Measurements from ENCODE around the gene ONECUT3.

ONECUT3 gene

GRCh38 chr19:1739960-1740629, 13.2 kb upstream of the ONECUT3 start:
- H3K9ac ChIP-seq (ENCODE audit: low read depth, low read length, poor library complexity): no peak overlapping the region
- no peak overlapping the region for H2AFZ ChIP-seq (ENCODE audit: low read length)
- H2BK120ac ChIP-seq (ENCODE audit: low read depth, low read length): no peak overlapping the region
- H3K9me3 ChIP-seq (replicated peaks in 1 of 2; ENCODE audit: control insufficient read depth in 2 of 2, insufficient read depth in 1 of 2, low read depth in 1 of 2, low read length in 2 of 2): no peaks in the 10 kb centered on the region
- DNase-seq (ENCODE audit: low spot score): no peak
- H3K79me1 ChIP-seq (ENCODE audit: low read depth, low read length): no peaks in the 10 kb centered on the region
- H3K14ac ChIP-seq (ENCODE audit: low read length): no peak overlapping the region
- no peak overlapping the region for H3K4me3 ChIP-seq (ENCODE audit: low read length in 2 of 2)
- H3K18ac ChIP-seq (ENCODE audit: low read length): no peak overlapping the region
- no peak overlapping the region for H2BK5ac ChIP-seq (ENCODE audit: low read length)
- no peak overlapping the region for H2BK12ac ChIP-seq (ENCODE audit: low read length)
- WGBS, 2 donors (ENCODE audit: extremely low coverage in 2 of 2, insufficient read length in 2 of 2, insufficient replicate concordance in 1 of 2): no CpG with 5 or more reads among the region's 11 CpGs
- no peak overlapping the region for H4K91ac ChIP-seq (ENCODE audit: low read depth, low read length, poor library complexity)
- H3K27ac ChIP-seq (replicated peaks; ENCODE audit: low read length): no peak overlapping the region
- H3K4me2 ChIP-seq (ENCODE audit: insufficient read depth, low read length, poor library complexity, severe bottlenecking): no peak overlapping the region
- no peak overlapping the region for H3K4ac ChIP-seq (ENCODE audit: low read length)
- peak overlapping the region; percentile 83 for H2AK5ac ChIP-seq (ENCODE audit: low read depth, low read length)
- no peak overlapping the region for H4K8ac ChIP-seq (ENCODE audit: low read depth, low read length)
- H2BK15ac ChIP-seq (ENCODE audit: low read length): no peak overlapping the region
- H3K4me1 ChIP-seq (ENCODE audit: control insufficient read depth in 2 of 2, insufficient read depth in 1 of 2, low read depth in 1 of 2, low read length in 2 of 2): peaks cover 7 to 9% of the 10 kb centered on the region in 2 donors
- H3K23ac ChIP-seq (ENCODE audit: low read depth, low read length, poor library complexity): peak overlapping the region; percentile 60
- H3K27me3 ChIP-seq (ENCODE audit: control insufficient read depth in 3 of 3, insufficient read depth in 3 of 3, low read depth in 1 of 3, low read length in 3 of 3): peaks cover 1 to 45% (median 5%) of the 10 kb centered on the region in 3 experiments
- no peaks in the 10 kb centered on the region for H3K36me3 ChIP-seq (replicated peaks in 1 of 2; ENCODE audit: control insufficient read depth in 2 of 2, insufficient read depth in 2 of 2, low read length in 2 of 2)

- no peak overlapping the region for H4K8ac ChIP-seq (ENCODE audit: low read depth, low read length)
- H3K4ac ChIP-seq (ENCODE audit: low read length): no peak overlapping the region
- peaks cover 12 to 18% of the 10 kb centered on the region in 2 donors for H3K4me1 ChIP-seq (ENCODE audit: control insufficient read depth in 2 of 2, insufficient read depth in 1 of 2, low read depth in 1 of 2, low read length in 2 of 2)
- no peak overlapping the region for H3K14ac ChIP-seq (ENCODE audit: low read length)
- no CpG with 5 or more reads among the region's 34 CpGs for WGBS, 2 donors (ENCODE audit: extremely low coverage in 2 of 2, insufficient read length in 2 of 2, insufficient replicate concordance in 1 of 2)
- H2AK5ac ChIP-seq (ENCODE audit: low read depth, low read length): no peak overlapping the region
- H2BK12ac ChIP-seq (ENCODE audit: low read length): no peak overlapping the region
- no peaks in the 10 kb centered on the region for H3K79me1 ChIP-seq (ENCODE audit: low read depth, low read length)
- H2AFZ ChIP-seq (ENCODE audit: low read length): no peak overlapping the region
- no peak for DNase-seq (ENCODE audit: low spot score)
- peak overlapping the region; percentile 31 for H3K18ac ChIP-seq (ENCODE audit: low read length)
- no peak overlapping the region for H3K9ac ChIP-seq (ENCODE audit: low read depth, low read length, poor library complexity)
- H3K36me3 ChIP-seq (replicated peaks in 1 of 2; ENCODE audit: control insufficient read depth in 2 of 2, insufficient read depth in 2 of 2, low read length in 2 of 2): no peaks in the 10 kb centered on the region
- H3K4me3 ChIP-seq (ENCODE audit: low read length in 2 of 2): peak overlapping the region in 1 of 2 donors; percentile 12
- peaks cover 13 to 45% (median 31%) of the 10 kb centered on the region in 3 experiments for H3K27me3 ChIP-seq (ENCODE audit: control insufficient read depth in 3 of 3, insufficient read depth in 3 of 3, low read depth in 1 of 3, low read length in 3 of 3)
- H3K27ac ChIP-seq (replicated peaks; ENCODE audit: low read length): no peak overlapping the region
- no peak overlapping the region for H2BK120ac ChIP-seq (ENCODE audit: low read depth, low read length)
- no peak overlapping the region for H3K4me2 ChIP-seq (ENCODE audit: insufficient read depth, low read length, poor library complexity, severe bottlenecking)
- no peaks in the 10 kb centered on the region for H3K9me3 ChIP-seq (replicated peaks in 1 of 2; ENCODE audit: control insufficient read depth in 2 of 2, insufficient read depth in 1 of 2, low read depth in 1 of 2, low read length in 2 of 2)
- no peak overlapping the region for H2BK15ac ChIP-seq (ENCODE audit: low read length)
- H3K23ac ChIP-seq (ENCODE audit: low read depth, low read length, poor library complexity): no peak overlapping the region
- no peak overlapping the region for H4K91ac ChIP-seq (ENCODE audit: low read depth, low read length, poor library complexity)
- no peak overlapping the region for H2BK5ac ChIP-seq (ENCODE audit: low read length)
These were observed 10.2 kb upstream of the ONECUT3 start for GRCh38 chr19:1742989-1743696.

- no peaks in the 10 kb centered on the region for H3K36me3 ChIP-seq (replicated peaks in 1 of 2; ENCODE audit: control insufficient read depth in 2 of 2, insufficient read depth in 2 of 2, low read length in 2 of 2)
- no peak overlapping the region for H3K14ac ChIP-seq (ENCODE audit: low read length)
- peaks cover 23 to 46% (median 41%) of the 10 kb centered on the region in 3 experiments for H3K27me3 ChIP-seq (ENCODE audit: control insufficient read depth in 3 of 3, insufficient read depth in 3 of 3, low read depth in 1 of 3, low read length in 3 of 3)
- no peak overlapping the region for H2BK15ac ChIP-seq (ENCODE audit: low read length)
- no peaks in the 10 kb centered on the region for H3K79me1 ChIP-seq (ENCODE audit: low read depth, low read length)
- peaks cover 12 to 18% of the 10 kb centered on the region in 2 donors for H3K4me1 ChIP-seq (ENCODE audit: control insufficient read depth in 2 of 2, insufficient read depth in 1 of 2, low read depth in 1 of 2, low read length in 2 of 2)
- no peak overlapping the region for H3K4me3 ChIP-seq (ENCODE audit: low read length in 2 of 2)
- H3K4me2 ChIP-seq (ENCODE audit: insufficient read depth, low read length, poor library complexity, severe bottlenecking): no peak overlapping the region
- H3K4ac ChIP-seq (ENCODE audit: low read length): no peak overlapping the region
- no peak overlapping the region for H3K27ac ChIP-seq (replicated peaks; ENCODE audit: low read length)
- H3K9ac ChIP-seq (ENCODE audit: low read depth, low read length, poor library complexity): no peak overlapping the region
- H3K23ac ChIP-seq (ENCODE audit: low read depth, low read length, poor library complexity): no peak overlapping the region
- no peak overlapping the region for H4K8ac ChIP-seq (ENCODE audit: low read depth, low read length)
- no peak overlapping the region for H2BK12ac ChIP-seq (ENCODE audit: low read length)
- DNase-seq (ENCODE audit: low spot score): no peak
- H2BK5ac ChIP-seq (ENCODE audit: low read length): no peak overlapping the region
- no CpG with 5 or more reads among the region's 10 CpGs for WGBS, 2 donors (ENCODE audit: extremely low coverage in 2 of 2, insufficient read length in 2 of 2, insufficient replicate concordance in 1 of 2)
- H4K91ac ChIP-seq (ENCODE audit: low read depth, low read length, poor library complexity): no peak overlapping the region
- H2BK120ac ChIP-seq (ENCODE audit: low read depth, low read length): no peak overlapping the region
- peak overlapping the region; percentile 90 for H2AK5ac ChIP-seq (ENCODE audit: low read depth, low read length)
- no peak overlapping the region for H2AFZ ChIP-seq (ENCODE audit: low read length)
- peak overlapping the region; percentile 89 for H3K18ac ChIP-seq (ENCODE audit: low read length)
- no peaks in the 10 kb centered on the region for H3K9me3 ChIP-seq (replicated peaks in 1 of 2; ENCODE audit: control insufficient read depth in 2 of 2, insufficient read depth in 1 of 2, low read depth in 1 of 2, low read length in 2 of 2)
These were observed 9.1 kb upstream of the ONECUT3 start for GRCh38 chr19:1744133-1744665.

All from neuronal stem cell (in vitro differentiated cells).